GM18867 (cell line): ENCODE results near the gene SC5D.

Source experiments
- ATAC-seq: cut with Tn5 transposase; IDR thresholded peaks from one replicate; pipeline ENCODE4 v1.9.1; 2021; ENCODE audit warnings: mild to moderate bottlenecking, moderate library complexity; ENCODE audit not compliant: unreplicated experiment

Gene SC5D

DNA sequence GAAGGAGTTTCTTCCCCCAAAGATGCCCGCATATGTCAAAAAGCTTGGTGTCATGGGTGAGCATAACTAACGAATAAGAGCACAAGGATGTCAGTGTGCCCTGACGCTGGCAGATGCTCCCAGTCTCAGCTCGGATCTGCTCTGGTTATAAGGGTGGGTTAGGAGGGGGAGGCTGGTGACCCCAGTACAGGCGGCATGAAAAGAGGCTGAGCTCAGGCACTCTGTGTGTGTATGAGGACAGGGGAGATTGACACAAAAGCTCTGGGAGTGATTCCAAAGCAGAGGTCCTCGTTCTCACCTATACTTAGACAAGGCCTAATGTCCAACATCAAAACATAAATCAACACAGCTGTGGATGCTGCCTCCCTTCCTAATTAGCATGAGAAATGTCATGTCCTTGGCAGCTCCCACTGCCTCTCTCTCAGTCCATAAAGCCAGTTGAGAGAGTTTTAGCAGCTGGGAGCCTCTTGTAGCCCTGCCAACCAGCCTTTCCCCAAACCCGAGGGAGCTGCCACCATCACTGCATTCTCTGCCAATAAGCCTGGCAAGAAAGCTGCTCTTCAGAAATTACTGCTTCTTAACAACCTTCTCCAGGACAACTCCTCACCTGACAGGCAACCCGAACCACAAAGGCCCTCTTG is 59.8 kb downstream of the SC5D start:
- ATAC-seq = no peak

DNA sequence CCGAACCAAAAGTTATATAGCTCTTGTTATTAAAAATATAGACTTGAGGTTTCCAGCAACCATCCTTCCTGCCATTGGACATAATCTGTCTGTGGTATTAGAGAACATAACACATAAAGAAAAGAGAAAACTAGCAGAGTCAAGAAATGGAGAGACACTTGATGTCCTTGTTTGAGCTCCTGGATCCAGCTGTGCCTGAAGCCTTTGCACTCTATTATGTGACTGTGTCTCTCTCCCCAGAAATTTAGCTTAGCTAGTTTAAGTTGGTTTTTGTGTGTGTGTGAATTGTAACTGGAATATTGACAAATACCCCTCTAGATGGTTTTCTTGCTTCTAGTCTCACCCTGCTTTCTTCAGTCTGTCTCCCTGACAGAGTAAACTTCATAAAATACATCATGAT is 61.6 kb downstream of the SC5D start:
- no peak for ATAC-seq

DNA sequence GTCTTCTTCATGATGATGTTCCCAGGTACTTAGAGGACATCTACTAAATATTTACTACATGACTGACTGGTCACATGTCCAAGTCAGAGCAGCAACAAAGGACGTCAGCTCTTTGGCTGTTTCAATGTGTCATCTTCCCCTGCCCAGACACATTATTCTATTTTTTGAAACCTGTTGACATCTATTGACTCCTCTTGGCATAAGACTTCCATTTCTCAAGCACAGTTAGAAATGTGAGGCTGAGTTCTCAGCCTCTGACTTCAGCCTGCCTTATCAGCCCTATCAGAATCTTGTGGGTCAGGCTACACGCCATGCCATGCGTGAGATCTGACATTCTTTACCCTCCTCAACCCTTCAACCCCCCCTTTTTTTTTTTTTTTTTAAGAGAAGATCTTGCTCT is 63.8 kb downstream of the SC5D start:
- ATAC-seq = no peak
